GM12873 (cell line): ENCODE data around the gene C1orf159.

Source experiments
- CTCF ChIP-seq: IDR thresholded peaks from 2 replicates; pipeline ENCODE4 v1.5.1; 2012; ENCODE audit warnings: low read depth, mild to moderate bottlenecking, moderate library complexity, low read length, control low read depth; ENCODE audit not compliant: insufficient read depth; ENCODE audit errors: missing control alignments

The C1orf159 gene

GRCh38 chr1:1084372-1085170, 31.3 kb downstream of the C1orf159 start:
- no peak for TF ChIP-seq CTCF

DNA sequence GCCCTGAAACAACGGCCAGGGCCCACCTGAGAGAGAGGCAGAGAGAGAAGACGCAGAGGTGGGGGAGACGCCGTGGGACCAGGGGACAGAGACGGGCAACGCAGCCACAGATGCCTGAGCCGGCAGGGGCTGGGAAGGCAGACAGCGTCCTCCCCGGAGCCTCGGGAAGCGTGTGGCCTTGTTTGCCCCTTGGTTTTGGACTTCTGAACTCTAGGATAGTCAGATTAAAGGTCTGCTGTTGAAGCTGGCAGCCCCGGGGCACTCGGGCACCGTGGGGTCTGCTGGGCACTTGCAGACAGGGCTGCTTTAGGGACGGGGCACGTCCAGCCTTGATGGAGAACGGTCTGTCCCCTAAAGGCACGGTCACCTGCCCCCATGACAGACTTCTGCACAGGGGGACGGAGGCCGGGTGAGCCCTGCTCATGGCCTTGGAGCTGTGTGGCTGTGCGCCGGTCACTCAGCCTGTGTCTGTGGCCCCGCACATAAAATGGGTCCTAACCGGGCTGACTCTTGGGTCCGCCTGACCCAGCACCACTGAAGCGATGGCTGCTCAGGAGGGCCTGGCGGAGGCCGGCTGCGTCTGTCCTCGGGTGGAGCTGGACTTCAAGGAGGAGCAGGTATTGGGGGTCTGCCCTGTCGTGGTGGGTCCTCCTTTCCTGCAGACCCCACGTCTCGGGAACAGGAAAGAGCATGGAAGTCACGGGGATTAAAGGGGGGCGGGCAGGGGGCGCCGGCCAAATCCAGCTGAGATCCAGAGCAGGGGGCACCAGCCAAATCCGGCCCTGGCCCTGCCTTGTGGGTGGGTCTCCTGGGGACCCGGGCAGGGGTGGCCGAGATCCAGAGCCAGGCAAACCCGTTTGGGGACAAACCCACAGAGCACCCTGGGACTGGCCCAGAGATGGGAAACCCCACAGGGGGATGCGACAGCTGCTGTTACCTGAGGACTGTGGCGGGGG, 32.2 kb downstream of the C1orf159 start:
- no peak for TF ChIP-seq CTCF

DNA sequence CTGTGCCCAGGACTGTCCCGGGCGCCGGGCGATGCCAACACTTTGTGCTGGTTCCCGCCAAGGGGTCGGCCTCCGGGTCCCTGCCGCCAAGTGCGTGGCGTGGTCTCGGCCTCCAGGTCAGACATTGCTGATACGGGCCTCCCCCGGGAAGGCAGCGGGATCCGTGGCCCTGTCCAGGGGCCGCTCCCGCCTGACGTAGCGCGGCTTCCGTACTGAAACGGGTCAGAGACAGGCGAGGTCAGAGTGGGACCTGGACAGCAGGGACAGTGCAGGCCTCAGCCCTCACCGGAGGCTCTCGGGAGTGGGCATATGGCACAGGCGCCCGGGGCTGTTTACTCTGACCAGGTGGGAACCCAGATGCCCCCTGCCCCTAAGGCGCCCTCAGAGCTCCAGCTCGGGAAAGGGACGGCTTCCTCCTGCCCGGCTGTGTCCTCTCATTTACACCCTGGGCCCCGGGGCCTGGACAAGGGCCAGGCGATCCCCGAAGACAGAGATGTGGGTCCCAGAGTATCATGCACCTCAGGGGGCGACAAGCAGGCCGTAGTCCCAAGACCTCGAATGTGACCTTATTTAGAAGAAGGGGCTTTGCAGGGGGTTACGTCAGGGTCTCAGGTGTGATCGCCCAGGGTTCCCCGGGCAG, 33.0 kb downstream of the C1orf159 start:
- no peak for TF ChIP-seq CTCF

DNA sequence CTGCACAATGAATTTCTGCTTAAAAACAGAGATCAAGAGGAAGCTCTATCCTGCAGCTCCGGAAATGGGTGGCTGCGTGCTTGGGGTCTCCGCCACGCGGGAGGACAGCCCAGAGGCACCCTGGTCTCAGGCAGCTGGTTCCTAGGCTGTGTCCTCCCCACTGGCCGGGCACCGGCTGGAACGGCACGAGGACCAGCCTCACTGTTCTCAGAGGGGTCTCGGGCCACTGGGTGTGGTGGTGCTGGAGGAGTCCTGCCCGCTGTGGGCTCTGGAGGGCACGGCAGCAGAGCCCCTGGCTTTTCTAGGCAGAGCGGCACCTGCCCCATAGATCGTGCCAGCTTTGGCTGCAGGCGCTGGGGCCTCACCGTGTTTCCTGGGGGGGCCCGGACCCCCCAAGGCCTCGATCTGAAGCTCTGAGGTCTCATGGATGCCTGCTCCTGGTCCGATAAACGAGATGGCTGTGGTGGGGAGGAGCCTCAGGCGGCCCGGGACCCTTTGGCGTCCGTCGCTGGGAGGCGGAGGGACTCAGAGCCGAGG, 33.6 kb downstream of the C1orf159 start:
- TF ChIP-seq CTCF = no peak

- TF ChIP-seq CTCF = no peak
These were observed 34.3 kb downstream of the C1orf159 start for GRCh38 chr1:1081311-1082238.

DNA sequence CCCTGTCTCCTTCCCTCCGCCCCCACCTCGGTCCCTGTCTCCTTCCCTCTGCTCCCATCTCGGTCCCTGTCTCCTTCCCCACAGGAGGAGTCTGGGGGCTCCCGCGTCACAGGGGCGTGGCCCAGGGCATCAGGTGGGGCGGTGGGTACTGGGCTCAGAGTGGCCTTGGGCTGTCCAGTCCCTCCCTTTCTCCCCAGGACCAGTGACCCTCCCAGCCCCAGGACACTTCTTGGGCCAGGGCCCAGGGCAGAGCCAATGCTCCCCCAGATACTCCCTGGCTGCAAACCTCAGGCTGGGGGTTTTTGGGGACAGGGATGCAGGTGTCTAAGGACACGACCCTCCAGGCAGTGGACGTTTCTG, 35.0 kb downstream of the C1orf159 start:
- no peak for TF ChIP-seq CTCF
